Activated CD8-positive, alpha-beta T cell treated with anti-CD3 and anti-CD28 coated beads for 36 hours (primary cell): ENCODE results near the gene SCFD1. TPM values are rescaled to one million over a fixed set of nuclear protein-coding genes. Genes with fewer than 3 reads are reported as not detected.
"Not testable (repeated sequence)": the region's sequence is repeated elsewhere in the genome, so short reads cannot be mapped to it uniquely, and the experiment has no call there.

ENCODE experiments used
- ATAC-seq: fragments of 200-7000 bp; cut with Tn5 transposase; one replicate; pipeline ENCODE4 v1.10.0; 2021; ENCODE audit warnings: mild to moderate bottlenecking, moderate library complexity
- CTCF ChIA-PET: fragments of 350-600 bp; sonication (Branson Sonifier 250); formaldehyde crosslinking; loops from one replicate; lab custom pipeline; 2021; ENCODE audit warnings: antibody characterized with exemption; lab: Charles Lee
- POLR2A ChIA-PET: fragments of 350-600 bp; sonication (Branson Sonifier 250); formaldehyde crosslinking; loops from one replicate; lab custom pipeline; 2021; ENCODE audit warnings: antibody characterized with exemption; lab: Charles Lee
- DNase-seq: peaks from one replicate; pipeline ENCODE4 v3.0.0-alpha.2; 2020
- H3K27ac Mint-ChIP-seq: one replicate; pipeline ENCODE4 v1.8.0; 2021; ENCODE audit warnings: mild to moderate bottlenecking, mixed read lengths
- H3K27me3 Mint-ChIP-seq: one replicate; pipeline ENCODE4 v1.8.0; 2021; ENCODE audit warnings: mixed read lengths
- H3K36me3 Mint-ChIP-seq: one replicate; pipeline ENCODE4 v1.8.0; 2021; ENCODE audit warnings: low read depth, mixed read lengths
- H3K4me1 Mint-ChIP-seq: one replicate; pipeline ENCODE4 v1.8.0; 2021; ENCODE audit warnings: low read depth, mixed read lengths
- H3K4me3 Mint-ChIP-seq: one replicate; pipeline ENCODE4 v1.8.0; 2021; ENCODE audit warnings: mild to moderate bottlenecking, moderate library complexity, mixed read lengths
- H3K9me3 Mint-ChIP-seq: one replicate; pipeline ENCODE4 v1.8.0; 2021; ENCODE audit warnings: mixed read lengths
- CTCF ChIP-seq: fragments of 200-600 bp; IDR thresholded peaks from one replicate; pipeline ENCODE4 v1.8.0; 2022; ENCODE audit warnings: antibody characterized with exemption, mild to moderate bottlenecking
- intact Hi-C: fragments of 100-400 bp; cut with micrococcal nuclease; formaldehyde crosslinking; loops from one replicate; pipeline ENCODE4 v1.10.0; 2022
- total RNA-seq, 2 experiments: library from RNA; stranded (reverse); gene quantifications; one replicate each; pipeline ENCODE4 v1.2.3, GENCODE V29; 2021

SCFD1 gene
- total RNA-seq, 2 experiments from 2014 or later = 61.6 to 67.2 TPM

- no peak overlapping the region for H3K4me3 Mint-ChIP-seq
- POLR2A ChIA-PET = interaction anchor here (2.1 kb wide), 1 partner anchor 17 kb away, joined by 6 read pairs; the partner anchor contains the start of gene SCFD1
- TF ChIP-seq CTCF = no peak
- DNase-seq = no peak
- H3K4me1 Mint-ChIP-seq = no peaks in the 10 kb centered on the region
- ATAC-seq = no peak
- intact Hi-C loops = no loop called here
- H3K36me3 Mint-ChIP-seq = peaks cover 24% of the 10 kb centered on the region
- H3K27ac Mint-ChIP-seq = no peak overlapping the region
- CTCF ChIA-PET = no interaction called here
- no peaks in the 10 kb centered on the region for H3K27me3 Mint-ChIP-seq
- H3K9me3 Mint-ChIP-seq = peaks cover under 1% of the 10 kb centered on the region
Observed at GRCh38 chr14:30638926-30639325, 16.8 kb downstream of the SCFD1 start.

- Mint-ChIP-seq H3K36me3 (peaks cover 38% of the 10 kb centered on the region), H3K27ac (no peak overlapping the region), H3K27me3 (no peaks in the 10 kb centered on the region), H3K4me3 (no peak overlapping the region), H3K4me1 (no peaks in the 10 kb centered on the region), H3K9me3 (peaks cover 11% of the 10 kb centered on the region)
- intact Hi-C loops = no loop called here
- POLR2A ChIA-PET = no interaction called here
- DNase-seq = no peak
- no peak for ATAC-seq
- TF ChIP-seq CTCF = no peak
- CTCF ChIA-PET = no interaction called here
Observed at GRCh38 chr14:30641207-30641606, 19.1 kb downstream of the SCFD1 start.

- H3K9me3 Mint-ChIP-seq = peaks cover 11% of the 10 kb centered on the region
- H3K27ac Mint-ChIP-seq, DNase-seq, ATAC-seq, H3K4me3 Mint-ChIP-seq, POLR2A ChIA-PET, H3K27me3 Mint-ChIP-seq, intact Hi-C loops, H3K4me1 Mint-ChIP-seq: not testable (repeated sequence)
- peaks cover 42% of the 10 kb centered on the region for H3K36me3 Mint-ChIP-seq
- CTCF ChIA-PET = interaction anchor here (0.9 kb wide), 1 partner anchor 12 kb away, joined by 4 read pairs; no protein-coding TSS in a partner anchor
Observed at GRCh38 chr14:30644462-30644861, 22.3 kb downstream of the SCFD1 start.

GRCh38 chr14:30645600-30645999, 23.5 kb downstream of the SCFD1 start:
- no peaks in the 10 kb centered on the region for H3K27me3 Mint-ChIP-seq
- H3K27ac Mint-ChIP-seq = no peak overlapping the region
- peaks cover 2% of the 10 kb centered on the region for H3K4me1 Mint-ChIP-seq
- intact Hi-C loops = no loop called here
- POLR2A ChIA-PET = interaction anchor here (0.8 kb wide), 1 partner anchor 24 kb away, joined by 3 read pairs; the partner anchor contains the start of gene SCFD1
- CTCF ChIA-PET = interaction anchor here (0.9 to 1.1 kb wide), 2 partner anchors 11 to 12 kb away, joined by 4 read pairs; no protein-coding TSS in a partner anchor
- H3K4me3 Mint-ChIP-seq = no peak overlapping the region
- DNase-seq (no peak), ATAC-seq (no peak)
- peaks cover 44% of the 10 kb centered on the region for H3K36me3 Mint-ChIP-seq
- peaks cover 11% of the 10 kb centered on the region for H3K9me3 Mint-ChIP-seq
- no peak for TF ChIP-seq CTCF

GRCh38 chr14:30648471-30648870, 26.4 kb downstream of the SCFD1 start:
- Mint-ChIP-seq H3K36me3 (peaks cover 54% of the 10 kb centered on the region), H3K27me3 (no peaks in the 10 kb centered on the region), H3K27ac (no peak overlapping the region), H3K4me1 (peaks cover 2% of the 10 kb centered on the region), H3K4me3 (no peak overlapping the region), H3K9me3 (peaks cover 11% of the 10 kb centered on the region)
- DNase-seq = no peak
- ATAC-seq = no peak
- CTCF ChIA-PET = interaction anchor here (0.6 kb wide), 1 partner anchor 12 kb away, joined by 3 read pairs; no protein-coding TSS in a partner anchor
- TF ChIP-seq CTCF = no peak
- POLR2A ChIA-PET = no interaction called here
- intact Hi-C loops = no loop called here
